Stimulated activated naive CD8-positive, alpha-beta T cell treated with anti-CD3 and anti-CD28 coated beads, Interleukin-15, Interleukin-2, amounts not matched to agents 100 U/mL and 50 U/mL, for 24 hours (primary cell): ENCODE results near the gene GTF3C4.

ENCODE experiments used
- ATAC-seq: fragments of 150-1000 bp; cut with Tn5 transposase; one replicate; pipeline ENCODE4 v1.10.0; 2021
- DNase-seq: peaks from one replicate; pipeline ENCODE4 v3.0.0; 2021

GTF3C4 gene

GRCh38 chr9:132670457-132671391 lies at the start of gene GTF3C4:
GTF3C4 (plus strand) TSS chr9:132670464; CDS start chr9:132670599, 135 bp downstream.
- peak; percentile 58 for DNase-seq
- peak; percentile 62 for ATAC-seq

- no peak for ATAC-seq
- no peak for DNase-seq
These were observed 48.1 kb upstream of the GTF3C4 start for GRCh38 chr9:132622159-132622558.

- DNase-seq (no peak), ATAC-seq (no peak)
These were observed 44.0 kb upstream of the GTF3C4 start for GRCh38 chr9:132626285-132626684.

- ATAC-seq (no peak), DNase-seq (no peak)
These were observed 43.2 kb upstream of the GTF3C4 start for GRCh38 chr9:132627106-132627505.

GRCh38 chr9:132627594-132627993 lies 42.7 kb upstream of the GTF3C4 start:
- ATAC-seq: no peak

DNA sequence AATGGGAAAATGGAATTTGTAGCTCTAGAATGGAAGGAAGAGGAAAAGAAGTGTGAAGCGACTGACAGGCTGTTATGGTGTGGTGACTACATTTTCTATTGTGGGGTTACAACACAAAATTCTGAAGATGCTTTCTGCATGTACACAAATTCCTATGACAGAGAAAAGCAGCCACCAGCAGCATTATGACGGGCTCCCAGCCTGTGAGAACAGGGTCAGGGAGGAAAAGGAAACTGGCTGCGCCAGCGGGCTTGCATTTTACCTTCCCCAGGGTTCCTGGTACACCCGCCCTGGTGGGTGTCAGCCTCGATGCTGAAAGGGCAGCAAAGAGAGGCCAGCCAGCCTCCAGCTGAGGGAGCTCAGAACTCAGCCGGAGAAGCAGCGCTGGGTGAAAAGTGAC lies 41.5 kb upstream of the GTF3C4 start:
- no peak for DNase-seq
- no peak for ATAC-seq

More at GRCh38 chr9:132627594-132627993, 42.7 kb upstream of the GTF3C4 start:
- DNase-seq: no peak

DNA sequence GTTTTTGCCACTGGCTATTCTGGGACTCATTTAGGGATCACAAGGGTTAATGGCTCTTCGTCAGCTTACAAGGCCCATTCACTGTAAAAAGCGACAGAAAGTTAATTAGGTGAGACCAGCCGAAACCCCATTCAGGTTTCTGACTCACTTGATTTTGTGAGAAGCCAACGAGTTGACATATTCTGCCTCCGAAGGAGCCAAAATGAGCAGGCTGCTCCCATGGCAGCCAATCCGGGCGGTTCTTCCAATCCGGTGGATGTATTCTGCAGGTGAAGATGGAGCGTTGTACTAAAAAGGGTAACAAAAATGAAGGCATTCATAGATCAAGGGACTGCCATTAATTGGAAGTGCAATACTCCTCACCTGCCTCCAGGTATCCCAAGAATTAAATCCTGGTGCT lies 40.1 kb upstream of the GTF3C4 start:
- ATAC-seq (no peak), DNase-seq (no peak)

GRCh38 chr9:132630811-132631210 lies 39.5 kb upstream of the GTF3C4 start:
- no peak for DNase-seq
- no peak for ATAC-seq

DNA sequence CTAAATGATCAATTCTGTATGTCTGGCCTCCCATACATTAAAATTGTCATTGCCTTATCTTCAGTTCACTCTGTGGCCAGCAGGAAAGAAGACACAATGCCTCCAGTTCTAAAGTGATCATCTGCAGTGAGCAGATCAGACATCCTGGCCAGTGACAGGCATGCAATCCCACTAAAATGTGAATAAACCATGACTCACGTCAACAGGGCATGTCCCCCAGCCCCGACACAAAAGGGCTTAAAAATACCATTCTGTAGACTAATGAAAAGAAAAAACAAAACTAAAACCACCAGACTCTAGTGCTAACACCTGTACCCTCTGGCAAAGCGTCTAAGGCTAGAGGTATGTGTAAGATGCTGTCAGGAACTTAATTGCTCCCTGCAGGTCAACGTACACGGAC lies 39.0 kb upstream of the GTF3C4 start:
- DNase-seq (no peak), ATAC-seq (no peak)

GRCh38 chr9:132631685-132632084 lies 38.6 kb upstream of the GTF3C4 start:
- ATAC-seq (no peak), DNase-seq (no peak)

DNA sequence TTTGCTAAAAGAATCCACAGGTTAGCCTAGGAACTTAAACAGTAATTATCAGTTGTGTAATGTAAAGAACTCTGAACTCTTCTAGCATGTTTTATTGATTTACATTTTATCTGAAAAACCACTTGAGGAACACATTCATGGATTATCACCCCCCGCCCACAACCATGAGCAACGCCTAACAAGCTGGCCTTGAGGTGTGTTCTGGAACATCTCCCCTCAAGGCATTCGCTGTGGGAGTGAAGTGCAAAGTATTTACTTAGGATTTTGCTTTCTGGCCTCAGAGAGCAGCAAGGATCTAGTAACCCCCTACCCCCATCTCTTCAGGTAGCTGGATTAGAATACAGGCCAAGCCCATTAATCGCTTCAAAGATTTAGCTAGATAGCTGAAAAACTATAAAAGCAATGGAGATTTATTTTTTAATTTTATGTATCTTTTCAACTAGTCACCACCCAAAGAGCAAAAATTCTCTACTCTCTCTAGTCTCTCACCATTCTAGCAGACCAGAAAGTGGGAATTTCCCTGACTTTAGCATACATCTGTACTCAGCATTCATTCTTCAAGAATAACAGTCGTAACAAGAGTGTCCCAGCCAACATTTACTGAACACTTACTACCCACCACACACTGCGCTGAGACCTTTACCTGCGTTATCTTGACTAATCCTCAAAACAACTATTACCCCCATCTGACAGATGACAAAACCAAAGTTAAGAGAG lies 37.7 kb upstream of the GTF3C4 start:
- ATAC-seq: no peak
- DNase-seq: no peak

GRCh38 chr9:132634327-132634726 lies 35.9 kb upstream of the GTF3C4 start:
- no peak for ATAC-seq
- no peak for DNase-seq

GRCh38 chr9:132637351-132637750 lies 32.9 kb upstream of the GTF3C4 start:
- ATAC-seq: no peak
- DNase-seq: no peak

DNA sequence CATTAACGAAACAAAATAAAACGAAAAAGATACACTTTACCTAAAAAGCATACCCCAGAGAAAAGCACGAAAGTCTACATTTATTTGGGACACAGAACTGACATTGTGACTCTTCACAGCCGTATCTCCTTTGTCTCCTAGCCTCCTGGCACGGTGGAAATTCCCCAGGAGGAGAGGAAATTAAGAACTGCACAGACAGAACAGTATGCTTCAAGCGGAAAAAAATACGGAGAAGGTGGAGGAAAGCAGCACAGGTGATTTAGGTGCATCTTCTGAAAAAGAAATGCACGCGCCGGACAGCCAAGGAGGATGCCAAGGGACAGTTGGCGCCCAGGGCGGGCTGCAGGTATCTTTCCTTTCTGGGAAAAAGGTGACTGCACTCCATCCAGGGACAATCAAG lies 32.5 kb upstream of the GTF3C4 start:
- no peak for DNase-seq
- no peak for ATAC-seq

DNA sequence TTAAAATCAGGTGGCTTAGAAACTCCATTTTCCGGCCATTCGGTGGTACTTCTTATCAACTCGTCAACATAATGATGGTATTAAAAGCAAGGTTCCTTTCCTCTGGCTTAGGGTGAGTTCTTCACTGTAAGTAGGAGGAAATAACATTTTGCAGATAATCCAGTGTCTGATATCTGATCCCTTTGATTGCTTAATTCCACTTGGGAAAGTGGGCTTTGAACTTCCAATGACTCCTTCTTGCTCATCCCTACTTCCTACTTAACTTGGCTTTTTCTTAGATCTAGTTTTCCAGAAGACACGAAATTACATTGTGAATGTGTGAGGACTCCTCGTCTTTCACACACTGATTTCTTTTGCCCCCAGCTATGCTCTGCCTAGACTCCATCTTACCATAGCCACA lies 32.0 kb upstream of the GTF3C4 start:
- ATAC-seq (no peak), DNase-seq (no peak)

- no peak for DNase-seq
- no peak for ATAC-seq
These were observed 30.9 kb upstream of the GTF3C4 start for GRCh38 chr9:132639322-132639721.

DNA sequence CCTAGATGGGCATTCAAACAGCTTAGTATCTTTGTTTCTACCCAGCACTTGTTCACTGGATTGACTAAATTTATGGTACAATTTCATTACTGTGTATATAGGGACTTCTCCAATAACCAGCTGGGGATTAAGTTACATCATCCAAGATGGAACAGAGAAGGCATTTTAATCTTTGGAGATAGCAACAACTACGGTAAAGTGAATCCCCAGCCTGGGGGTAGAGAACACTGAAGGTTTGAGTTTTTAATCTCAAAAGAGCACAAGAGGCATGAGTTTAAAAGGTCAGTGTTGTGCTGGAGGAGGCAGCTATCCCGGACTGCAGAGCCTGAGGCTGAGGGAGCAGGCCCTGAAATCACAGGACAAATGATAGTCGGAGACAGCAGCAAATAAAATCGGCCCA lies 29.0 kb upstream of the GTF3C4 start:
- ATAC-seq (no peak), DNase-seq (no peak)

DNA sequence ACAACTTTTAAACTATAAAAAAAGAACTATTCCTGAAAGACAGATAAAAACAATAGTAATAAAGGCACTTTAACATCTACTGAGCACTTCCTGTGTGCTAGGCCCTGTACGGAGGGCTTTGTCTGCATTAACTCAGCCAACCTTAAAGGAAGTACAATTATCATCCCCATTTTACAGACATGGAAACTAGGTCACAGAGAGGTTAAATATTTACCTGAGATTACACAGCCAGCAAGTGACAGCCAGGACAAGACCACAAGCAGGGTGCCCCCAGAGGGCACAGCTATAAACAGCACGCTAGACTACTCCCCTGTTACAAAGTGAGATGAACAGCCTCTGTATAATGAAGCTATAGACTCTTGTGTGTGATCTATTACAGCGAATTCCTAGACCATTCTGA lies 26.0 kb upstream of the GTF3C4 start:
- ATAC-seq (peak; percentile 65), DNase-seq (no peak)

DNA sequence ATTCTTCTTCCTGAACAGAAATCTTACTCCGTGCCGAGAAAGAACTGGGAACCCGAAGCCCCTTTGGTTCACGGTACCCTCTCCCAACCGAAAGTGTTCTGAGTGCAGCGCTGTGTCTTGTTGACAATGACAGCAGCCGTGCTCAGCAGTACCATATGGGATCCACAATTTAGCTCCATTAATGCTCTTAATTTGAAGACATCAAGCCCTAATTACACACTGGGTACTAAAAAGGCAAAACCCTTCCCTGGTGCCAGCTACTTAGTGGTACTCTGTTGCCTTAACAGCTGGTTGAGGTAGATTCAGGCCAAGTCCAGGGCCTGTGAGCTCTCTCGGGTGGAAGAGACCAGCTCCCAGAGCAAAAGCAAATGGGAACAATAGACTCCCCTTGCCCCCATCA lies 25.0 kb upstream of the GTF3C4 start:
- no peak for DNase-seq
- no peak for ATAC-seq

DNA sequence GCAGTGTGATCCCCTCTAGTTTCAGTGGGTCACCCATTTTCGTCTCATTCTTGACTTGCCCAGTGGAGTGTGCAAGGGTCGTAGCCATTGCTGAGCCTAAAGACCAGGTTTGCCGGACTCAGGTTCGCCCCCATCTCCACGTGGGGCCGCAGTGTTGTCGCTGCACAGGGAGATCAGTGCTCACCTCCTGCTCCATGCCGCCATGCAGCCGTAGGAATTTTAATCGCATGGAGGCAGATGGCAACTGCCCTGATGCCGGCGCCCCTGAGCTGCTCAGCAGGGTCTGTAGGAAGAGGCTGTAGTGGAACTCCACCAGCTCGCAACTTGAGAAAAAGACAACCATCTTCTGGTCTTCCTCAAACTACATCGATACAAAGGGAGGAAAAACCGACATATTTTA lies 24.6 kb upstream of the GTF3C4 start:
- ATAC-seq: no peak
- no peak for DNase-seq

DNA sequence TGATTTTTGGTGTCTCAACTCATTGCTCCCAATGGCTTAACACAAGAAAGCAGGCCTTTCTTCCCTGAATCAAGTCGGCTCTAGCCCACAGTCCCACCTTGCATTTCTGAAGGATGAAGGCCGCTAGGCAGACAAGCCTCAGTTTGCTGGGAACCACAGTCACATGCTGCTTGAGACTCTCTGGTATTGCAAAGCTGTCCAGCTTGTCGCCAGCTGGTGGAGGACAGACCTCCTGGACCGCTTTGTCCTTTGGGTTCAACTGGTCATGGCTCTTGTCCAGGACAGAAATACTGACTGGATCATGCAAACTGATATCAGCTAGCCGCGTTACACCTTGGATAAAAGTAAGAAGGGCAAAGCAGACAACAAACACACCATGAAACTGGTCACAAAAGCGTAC lies 23.5 kb upstream of the GTF3C4 start:
- DNase-seq: no peak

GRCh38 chr9:132647355-132647754 lies 22.9 kb upstream of the GTF3C4 start:
- peak; percentile 9 for DNase-seq
- ATAC-seq: peak; percentile 78

More for the DNA sequence above, 23.5 kb upstream of the GTF3C4 start:
- no peak for ATAC-seq

DNA sequence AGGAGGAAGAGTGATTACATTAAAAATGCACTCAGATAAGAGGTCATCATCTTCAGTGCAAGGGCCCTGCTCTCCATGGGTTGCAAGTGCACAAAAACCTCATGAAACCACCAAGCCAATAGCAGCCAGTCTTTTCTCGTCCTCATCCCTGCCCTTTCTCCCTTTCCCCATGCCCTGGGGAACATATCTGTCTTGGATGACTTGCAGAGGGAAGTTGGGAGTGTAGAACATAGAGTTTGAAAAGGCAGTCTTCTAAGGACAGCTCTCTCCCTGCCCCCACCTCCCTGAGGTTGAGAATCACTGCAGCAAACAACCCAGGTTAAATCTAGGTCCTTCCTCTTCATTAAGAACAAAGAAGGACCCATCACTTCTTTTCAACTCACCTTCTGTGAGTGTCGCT lies 22.5 kb upstream of the GTF3C4 start:
- ATAC-seq (no peak), DNase-seq (no peak)
